H9 (cell line): ENCODE measurements around the gene SCARF1. TPM values are rescaled to one million over a fixed set of nuclear protein-coding genes. Genes with fewer than 3 reads are reported as not detected.

Experiments
- DNase-seq: peaks from one replicate; pipeline ENCODE4 v3.0.0-alpha.2; 2017
- H2AFZ ChIP-seq: one replicate; pipeline ENCODE4 v1.6.1; 2013; ENCODE audit warnings: mild to moderate bottlenecking, low read length, control low read depth, moderate library complexity
- H2AK5ac ChIP-seq: 2 replicates; pipeline ENCODE4 v1.6.1; 2013; ENCODE audit warnings: low read length, control low read depth, mixed read lengths; ENCODE audit not compliant: insufficient read length
- H2BK120ac ChIP-seq: one replicate; pipeline ENCODE4 v1.6.1; 2013; ENCODE audit warnings: low read depth, mild to moderate bottlenecking, low read length, control low read depth, inconsistent platforms; ENCODE audit not compliant: poor library complexity, severe bottlenecking
- H2BK12ac ChIP-seq: 2 replicates; pipeline ENCODE4 v1.6.1; 2013; ENCODE audit warnings: low read length, control low read depth, mixed read lengths, low read depth; ENCODE audit not compliant: insufficient read length
- H2BK15ac ChIP-seq: 2 replicates; pipeline ENCODE4 v1.6.1; 2013; ENCODE audit warnings: low read depth, low read length, control low read depth
- H2BK20ac ChIP-seq: one replicate; pipeline ENCODE4 v1.6.1; 2013; ENCODE audit warnings: low read depth, mild to moderate bottlenecking, low read length, control low read depth, inconsistent platforms; ENCODE audit not compliant: poor library complexity, severe bottlenecking
- H2BK5ac ChIP-seq: 2 replicates; pipeline ENCODE4 v1.6.1; 2013; ENCODE audit warnings: low read length, control low read depth, mixed read lengths; ENCODE audit not compliant: insufficient read length
- H3K14ac ChIP-seq: 2 replicates; pipeline ENCODE4 v1.6.1; 2013; ENCODE audit warnings: low read length, control low read depth; ENCODE audit not compliant: insufficient read depth
- H3K18ac ChIP-seq: 2 replicates; pipeline ENCODE4 v1.6.1; 2013; ENCODE audit warnings: low read depth, mild to moderate bottlenecking, mixed read lengths, low read length, control low read depth; ENCODE audit not compliant: insufficient read length
- H3K23ac ChIP-seq: 2 replicates; pipeline ENCODE4 v1.6.1; 2013; ENCODE audit warnings: low read length, control low read depth, mixed read lengths, low read depth; ENCODE audit not compliant: insufficient read length
- H3K23me2 ChIP-seq: 2 replicates; pipeline ENCODE4 v1.6.1; 2013; ENCODE audit warnings: low read depth, mild to moderate bottlenecking, mixed read lengths, low read length, control low read depth; ENCODE audit not compliant: insufficient read length, poor library complexity, severe bottlenecking
- H3K27ac ChIP-seq: 2 replicates; pipeline ENCODE4 v1.5.1; 2013; ENCODE audit warnings: low read length, control low read depth, mixed read lengths, low read depth; ENCODE audit not compliant: insufficient read length
- H3K27me3 ChIP-seq: 2 replicates; pipeline ENCODE4 v1.6.1; 2013; ENCODE audit warnings: low read length, control low read depth, inconsistent platforms; ENCODE audit not compliant: insufficient read depth
- H3K4ac ChIP-seq: 2 replicates; pipeline ENCODE4 v1.6.1; 2013; ENCODE audit warnings: low read depth, mild to moderate bottlenecking, control low read depth, inconsistent platforms, low read length, moderate library complexity
- H3K4me1 ChIP-seq: 2 replicates; pipeline ENCODE4 v1.6.1; 2013; ENCODE audit warnings: low read length, control low read depth, inconsistent platforms; ENCODE audit not compliant: insufficient read depth
- H3K4me2 ChIP-seq: 2 replicates; pipeline ENCODE4 v1.6.1; 2013; ENCODE audit warnings: low read length, control low read depth, mixed read lengths; ENCODE audit not compliant: insufficient read length, insufficient read depth
- H3K56ac ChIP-seq: 2 replicates; pipeline ENCODE4 v1.6.1; 2013; ENCODE audit warnings: low read depth, mild to moderate bottlenecking, mixed read lengths, low read length, control low read depth; ENCODE audit not compliant: insufficient read length
- H3K79me1 ChIP-seq: 2 replicates; pipeline ENCODE4 v1.6.1; 2013; ENCODE audit warnings: low read depth, mild to moderate bottlenecking, moderate library complexity, low read length, control low read depth, inconsistent platforms; ENCODE audit not compliant: insufficient read depth, poor library complexity, severe bottlenecking
- H3K79me2 ChIP-seq: 2 replicates; pipeline ENCODE4 v1.6.1; 2013; ENCODE audit warnings: low read length, control low read depth, inconsistent platforms; ENCODE audit not compliant: insufficient read depth
- H3K9ac ChIP-seq: 2 replicates; pipeline ENCODE4 v1.6.1; 2013; ENCODE audit warnings: low read length, control low read depth, mixed read lengths; ENCODE audit not compliant: insufficient read length; ENCODE audit errors: extremely low read depth
- H3K9me3 ChIP-seq: one replicate; pipeline ENCODE4 v1.6.1; 2013; ENCODE audit warnings: low read depth, low read length, inconsistent platforms; ENCODE audit not compliant: control insufficient read depth
- H3T11ph ChIP-seq: one replicate; pipeline ENCODE4 v1.6.1; 2013; ENCODE audit warnings: mild to moderate bottlenecking, low read length, control low read depth, inconsistent platforms
- H4K20me1 ChIP-seq: one replicate; pipeline ENCODE4 v1.6.1; 2013; ENCODE audit not compliant: control insufficient read depth, insufficient read length, insufficient read depth
- H4K5ac ChIP-seq: 2 replicates; pipeline ENCODE4 v1.6.1; 2013; ENCODE audit warnings: low read depth, mild to moderate bottlenecking, mixed read lengths, low read length, control low read depth; ENCODE audit not compliant: insufficient read length
- H4K8ac ChIP-seq: replicated peaks from 2 replicates; pipeline ENCODE4 v1.6.1; 2013; ENCODE audit warnings: low read length, control low read depth, mixed read lengths, low read depth; ENCODE audit not compliant: insufficient read length
- H4K91ac ChIP-seq: 2 replicates; pipeline ENCODE4 v1.6.1; 2013; ENCODE audit warnings: low read depth, mild to moderate bottlenecking, moderate library complexity, mixed read lengths, low read length, control low read depth; ENCODE audit not compliant: insufficient read length
- H3K27ac Mint-ChIP-seq, 3 experiments: 2 replicates in 2 of 3; 3 replicates in 1 of 3; pipeline ENCODE4 v1.8.0; 2020 to 2021; ENCODE audit warnings: mixed read lengths in 3 of 3, mild to moderate bottlenecking in 1 of 3, moderate library complexity in 1 of 3
- H3K27me3 Mint-ChIP-seq: 2 replicates; pipeline ENCODE4 v1.8.0; 2021; ENCODE audit warnings: low read depth, mild to moderate bottlenecking, moderate library complexity, mixed read lengths
- H3K36me3 Mint-ChIP-seq, 3 experiments: 2 replicates in 2 of 3; 3 replicates in 1 of 3; pipeline ENCODE4 v1.8.0; 2020 to 2021; ENCODE audit warnings: low read depth in 3 of 3, mixed read lengths in 3 of 3; ENCODE audit not compliant: insufficient read depth in 1 of 3
- H3K4me1 Mint-ChIP-seq, 2 experiments: 2 replicates each; pipeline ENCODE4 v1.8.0; 2020; ENCODE audit warnings: mixed read lengths in 2 of 2
- H3K4me3 Mint-ChIP-seq, 2 experiments: 2 replicates in 1 of 2; 3 replicates in 1 of 2; pipeline ENCODE4 v1.8.0; 2020 to 2021; ENCODE audit warnings: mild to moderate bottlenecking in 2 of 2, mixed read lengths in 2 of 2, moderate library complexity in 1 of 2
- H3K9me3 Mint-ChIP-seq, 2 experiments: 2 replicates in 1 of 2; 3 replicates in 1 of 2; pipeline ENCODE4 v1.8.0; 2020; ENCODE audit warnings: mild to moderate bottlenecking in 2 of 2, mixed read lengths in 2 of 2, moderate library complexity in 1 of 2
- CTCF ChIP-seq: fragments of 200-600 bp; sonication (generic); conservative IDR thresholded peaks from 3 replicates; pipeline ENCODE4 v1.8.0; 2021; ENCODE audit warnings: antibody characterized with exemption, mild to moderate bottlenecking
- WGBS: extraction: QIAGEN DNeasy Blood & Tissue Kit; methylation state at CpG from one replicate; pipeline ENCODE4 v1.1.7; 2013; ENCODE audit warnings: missing lambda C conversion rate, low lambda C conversion rate, mixed read lengths; ENCODE audit not compliant: insufficient read length; ENCODE audit errors: extremely low coverage; 5-methylcytosine and 5-hydroxymethylcytosine counted together
- total RNA-seq: library from RNA; stranded (reverse); gene quantifications from 2 replicates; pipeline ENCODE4 v1.2.1, GENCODE V29; 2021

Gene SCARF1
- total RNA-seq, 1 experiment from 2014 or later, result 2.4 TPM

GRCh38 chr17:1639549-1640180 lies 5.9 kb downstream of the SCARF1 start:
- no CpG with 5 or more reads among the region's 11 CpGs for WGBS
- no peak overlapping the region for H3K27ac Mint-ChIP-seq

More at GRCh38 chr17:1639549-1640180, 5.9 kb downstream of the SCARF1 start:
- H3K27ac ChIP-seq, result no peak overlapping the region
- no peak overlapping the region for H2BK20ac ChIP-seq
- peaks cover 18 to 33% of the 10 kb centered on the region in 2 experiments for H3K4me1 Mint-ChIP-seq
- no peak overlapping the region for H3K18ac ChIP-seq
- peaks cover 0 to 8% of the 10 kb centered on the region in 2 experiments; a peak in 1 of 5 replicates for H3K9me3 Mint-ChIP-seq
- H3K4me2 ChIP-seq, result no peak overlapping the region
- H4K5ac ChIP-seq, result no peak overlapping the region
- H3K4me3 Mint-ChIP-seq, result no peak overlapping the region
- H3K27me3 ChIP-seq, result no peaks in the 10 kb centered on the region; the same call in 1 of the 2 replicates
- H2AFZ ChIP-seq, result no peak overlapping the region
- TF ChIP-seq CTCF, result no peak
- H4K8ac ChIP-seq, result no peak overlapping the region
- no peak overlapping the region for H3K23ac ChIP-seq
- no peak overlapping the region for H3T11ph ChIP-seq
- no peaks in the 10 kb centered on the region for H4K20me1 ChIP-seq
- H2BK120ac ChIP-seq, result no peak overlapping the region
- H2BK5ac ChIP-seq, result no peak overlapping the region
- peaks cover 7% of the 10 kb centered on the region for H3K27me3 Mint-ChIP-seq
- no peak overlapping the region for H3K56ac ChIP-seq
- no peak overlapping the region for H2AK5ac ChIP-seq
- H2BK12ac ChIP-seq, result no peak overlapping the region
- no peaks in the 10 kb centered on the region; a peak in 2 of 7 replicates for H3K36me3 Mint-ChIP-seq
- no peak overlapping the region for H3K9ac ChIP-seq
- no peak for DNase-seq
- H3K14ac ChIP-seq, result no peak overlapping the region
- H3K9me3 ChIP-seq, result no peaks in the 10 kb centered on the region
- no peaks in the 10 kb centered on the region for H3K23me2 ChIP-seq
- no peaks in the 10 kb centered on the region for H3K79me1 ChIP-seq
- no peak overlapping the region for H4K91ac ChIP-seq
- H3K79me2 ChIP-seq, result no peaks in the 10 kb centered on the region
- H3K4ac ChIP-seq, result no peak overlapping the region
- no peak overlapping the region for H2BK15ac ChIP-seq
- H3K4me1 ChIP-seq, result no peaks in the 10 kb centered on the region; the same call in 1 of the 2 replicates
